ENCODE results near the gene ITPRIP. TPM values are rescaled to one million over a fixed set of nuclear protein-coding genes. Genes with fewer than 3 reads are reported as not detected.

The ITPRIP gene
- polyA plus RNA-seq, 1 donor (not counting 4 experiments of a cell fraction or from before 2014, with no cell fraction given), result 12.1 TPM

- Histone ChIP-seq H3K4me2 (ENCODE audit: control insufficient read depth, extremely low read depth, insufficient read depth, low read depth, low read length) (no peak overlapping the region), H4K20me1 (ENCODE audit: control insufficient read depth, extremely low read depth, insufficient read depth, low read length) (no peaks in the 10 kb centered on the region), H3K36me3 (ENCODE audit: control insufficient read depth in 2 of 2, extremely low read depth in 1 of 2, insufficient read depth in 2 of 2, low read length in 2 of 2) (no peaks in the 10 kb centered on the region), H3K4me3 (ENCODE audit: control insufficient read depth in 2 of 3, extremely low read depth in 1 of 3, insufficient read depth in 2 of 3, low read depth in 1 of 3, low read length in 3 of 3) (no peak overlapping the region), H3K79me2 (ENCODE audit: control insufficient read depth, insufficient read depth, low read length) (no peaks in the 10 kb centered on the region), H3K4me1 (ENCODE audit: control insufficient read depth, extremely low read depth, insufficient read depth, low read length) (no peaks in the 10 kb centered on the region), H3K27ac (ENCODE audit: control insufficient read depth, insufficient read depth, low read length) (no peak overlapping the region), H3K9me1 (ENCODE audit: control insufficient read depth, extremely low read depth, insufficient read depth, low read length) (no peaks in the 10 kb centered on the region), H3K27me3 (ENCODE audit: control insufficient read depth, extremely low read depth, insufficient read depth, low read length) (peaks cover 20% of the 10 kb centered on the region), H2AFZ (ENCODE audit: control insufficient read depth, low read length) (no peak overlapping the region), H3K9ac (ENCODE audit: control insufficient read depth, extremely low read depth, insufficient read depth, low read length) (no peak overlapping the region), H3K9me3 (ENCODE audit: control insufficient read depth, low read depth, low read length) (peaks cover 4% of the 10 kb centered on the region)
- FAIRE-seq, result no peak
- no peak for TF ChIP-seq EZH2 (IDR thresholded peaks at IDR 0.05; ENCODE audit: low read length)
- dilution Hi-C loops (cut with MboI; ENCODE audit: extremely low pct_ligation_motif_present, low sequenced_read_pairs), result no loop called here
- DNase-seq (ENCODE audit: low read depth, low spot score), result no peak
Measured at GRCh38 chr10:104368381-104368780, 30.1 kb upstream of the ITPRIP start.

GRCh38 chr10:104367904-104368303 is 29.6 kb upstream of the ITPRIP start:
- TF ChIP-seq CTCF (optimal IDR thresholded peaks at IDR 0.05 in 1 of 3, IDR thresholded peaks at IDR 0.05 in 1 of 3, conservative IDR thresholded peaks at IDR 0.05 in 1 of 3; ENCODE audit: extremely low read depth in 1 of 3, insufficient read depth in 2 of 3, low read length in 3 of 3) (no peak), EZH2 (IDR thresholded peaks at IDR 0.05; ENCODE audit: low read length) (no peak)
- no peaks in the 10 kb centered on the region for H3K9me1 ChIP-seq (ENCODE audit: control insufficient read depth, extremely low read depth, insufficient read depth, low read length)
- no peaks in the 10 kb centered on the region for H3K4me1 ChIP-seq (ENCODE audit: control insufficient read depth, extremely low read depth, insufficient read depth, low read length)
- FAIRE-seq (no peak), DNase-seq (ENCODE audit: low read depth, low spot score) (no peak)
- no peaks in the 10 kb centered on the region for H3K79me2 ChIP-seq (ENCODE audit: control insufficient read depth, insufficient read depth, low read length)
- H3K36me3 ChIP-seq (ENCODE audit: control insufficient read depth in 2 of 2, extremely low read depth in 1 of 2, insufficient read depth in 2 of 2, low read length in 2 of 2), result no peaks in the 10 kb centered on the region
- no peaks in the 10 kb centered on the region for H4K20me1 ChIP-seq (ENCODE audit: control insufficient read depth, extremely low read depth, insufficient read depth, low read length)
- no peak overlapping the region for H3K4me3 ChIP-seq (ENCODE audit: control insufficient read depth in 2 of 3, extremely low read depth in 1 of 3, insufficient read depth in 2 of 3, low read depth in 1 of 3, low read length in 3 of 3)
- H3K9ac ChIP-seq (ENCODE audit: control insufficient read depth, extremely low read depth, insufficient read depth, low read length), result no peak overlapping the region
- H3K9me3 ChIP-seq (ENCODE audit: control insufficient read depth, low read depth, low read length), result peaks cover 4% of the 10 kb centered on the region
- dilution Hi-C loops (cut with MboI; ENCODE audit: extremely low pct_ligation_motif_present, low sequenced_read_pairs), result no loop called here
- H2AFZ ChIP-seq (ENCODE audit: control insufficient read depth, low read length), result no peak overlapping the region
- H3K4me2 ChIP-seq (ENCODE audit: control insufficient read depth, extremely low read depth, insufficient read depth, low read depth, low read length), result no peak overlapping the region
- H3K27me3 ChIP-seq (ENCODE audit: control insufficient read depth, extremely low read depth, insufficient read depth, low read length), result peaks cover 18% of the 10 kb centered on the region
- no peak overlapping the region for H3K27ac ChIP-seq (ENCODE audit: control insufficient read depth, insufficient read depth, low read length)

- no peak overlapping the region for H3K4me3 ChIP-seq (ENCODE audit: control insufficient read depth in 2 of 3, extremely low read depth in 1 of 3, insufficient read depth in 2 of 3, low read depth in 1 of 3, low read length in 3 of 3)
- H3K79me2 ChIP-seq (ENCODE audit: control insufficient read depth, insufficient read depth, low read length), result no peaks in the 10 kb centered on the region
- H3K9ac ChIP-seq (ENCODE audit: control insufficient read depth, extremely low read depth, insufficient read depth, low read length), result no peak overlapping the region
- TF ChIP-seq CTCF (optimal IDR thresholded peaks at IDR 0.05 in 1 of 3, IDR thresholded peaks at IDR 0.05 in 1 of 3, conservative IDR thresholded peaks at IDR 0.05 in 1 of 3; ENCODE audit: extremely low read depth in 1 of 3, insufficient read depth in 2 of 3, low read length in 3 of 3) (no peak), EZH2 (IDR thresholded peaks at IDR 0.05; ENCODE audit: low read length) (no peak)
- no peak overlapping the region for H2AFZ ChIP-seq (ENCODE audit: control insufficient read depth, low read length)
- no peaks in the 10 kb centered on the region for H3K9me3 ChIP-seq (ENCODE audit: control insufficient read depth, low read depth, low read length)
- DNase-seq (ENCODE audit: low read depth, low spot score) (no peak), FAIRE-seq (no peak)
- H4K20me1 ChIP-seq (ENCODE audit: control insufficient read depth, extremely low read depth, insufficient read depth, low read length), result no peaks in the 10 kb centered on the region
- H3K9me1 ChIP-seq (ENCODE audit: control insufficient read depth, extremely low read depth, insufficient read depth, low read length), result no peaks in the 10 kb centered on the region
- H3K4me1 ChIP-seq (ENCODE audit: control insufficient read depth, extremely low read depth, insufficient read depth, low read length), result no peaks in the 10 kb centered on the region
- dilution Hi-C loops (cut with MboI; ENCODE audit: extremely low pct_ligation_motif_present, low sequenced_read_pairs), result no loop called here
- H3K27me3 ChIP-seq (ENCODE audit: control insufficient read depth, extremely low read depth, insufficient read depth, low read length), result peaks cover 8% of the 10 kb centered on the region
- no peak overlapping the region for H3K27ac ChIP-seq (ENCODE audit: control insufficient read depth, insufficient read depth, low read length)
- H3K36me3 ChIP-seq (ENCODE audit: control insufficient read depth in 2 of 2, extremely low read depth in 1 of 2, insufficient read depth in 2 of 2, low read length in 2 of 2), result no peaks in the 10 kb centered on the region
- H3K4me2 ChIP-seq (ENCODE audit: control insufficient read depth, extremely low read depth, insufficient read depth, low read depth, low read length), result no peak overlapping the region
Measured at GRCh38 chr10:104359811-104360210, 21.5 kb upstream of the ITPRIP start.
